HL-60/S4 treated with phorbol 12-myristate 13-acetate at 8.2 ng/mL for 4 days and 3 days (cell line): Measurements from ENCODE around the gene UNC13B.
"Not testable (repeated sequence)": the region's sequence is repeated elsewhere in the genome, so short reads cannot be mapped to it uniquely, and the experiment has no call there.

Experiments used
- in situ Hi-C: fragments of 300-500 bp; cut with MboI; formaldehyde crosslinking; loops from 2 replicates; pipeline ENCODE4 v1.15.0; 2022; ENCODE audit warnings: low sequenced_read_pairs

The UNC13B gene

GRCh38 chr9:35364817-35365585, 203.2 kb downstream of the UNC13B start:
- in situ Hi-C loops, result no loop called here

GRCh38 chr9:35366627-35367026, 204.8 kb downstream of the UNC13B start:
- in situ Hi-C loops, result no loop called here

- in situ Hi-C loops, result no loop called here
Measured at GRCh38 chr9:35367451-35367850, 205.6 kb downstream of the UNC13B start.

GRCh38 chr9:35370241-35370640, 208.4 kb downstream of the UNC13B start:
- in situ Hi-C loops, result no loop called here

- in situ Hi-C loops, result no loop called here
Measured at GRCh38 chr9:35374436-35374835, 212.6 kb downstream of the UNC13B start.

GRCh38 chr9:35374910-35375309, 213.1 kb downstream of the UNC13B start:
- in situ Hi-C loops, result no loop called here

- in situ Hi-C loops, result no loop called here
Measured at GRCh38 chr9:35380039-35380438, 218.2 kb downstream of the UNC13B start.

GRCh38 chr9:35380619-35381018, 218.8 kb downstream of the UNC13B start:
- in situ Hi-C loops, result no loop called here

- in situ Hi-C loops, result no loop called here
Measured at GRCh38 chr9:35385042-35385441, 223.2 kb downstream of the UNC13B start.

- in situ Hi-C loops, result no loop called here
Measured at GRCh38 chr9:35395076-35395705, 233.4 kb downstream of the UNC13B start.

- in situ Hi-C loops, result no loop called here
Measured at GRCh38 chr9:35395706-35396101, 233.9 kb downstream of the UNC13B start.

- in situ Hi-C loops, result no loop called here
Measured at GRCh38 chr9:35396560-35397215, 234.9 kb downstream of the UNC13B start.

- in situ Hi-C loops, result no loop called here
Measured at GRCh38 chr9:35397216-35397698, 235.4 kb downstream of the UNC13B start.

- in situ Hi-C loops, result no loop called here
Measured at GRCh38 chr9:35397923-35398322, 236.1 kb downstream of the UNC13B start.

- in situ Hi-C loops, result no loop called here
Measured at GRCh38 chr9:35398651-35399335, 237.0 kb downstream of the UNC13B start.

GRCh38 chr9:35404865-35405264, 243.1 kb downstream of the UNC13B start:
- in situ Hi-C loops, result no loop called here

GRCh38 chr9:35406183-35406959, 244.6 kb downstream of the UNC13B start:
- in situ Hi-C loops, result no loop called here

- in situ Hi-C loops, result no loop called here
Measured at GRCh38 chr9:35407846-35408245, 246.0 kb downstream of the UNC13B start.

- in situ Hi-C loops, result not testable (repeated sequence)
Measured at GRCh38 chr9:35409434-35409833, 247.6 kb downstream of the UNC13B start.

- in situ Hi-C loops, result no loop called here
Measured at GRCh38 chr9:35414889-35415288, 253.1 kb downstream of the UNC13B start.
